Measurements from ENCODE around the gene GFPT2. TPM values are rescaled to one million over a fixed set of nuclear protein-coding genes. Genes with fewer than 3 reads are reported as not detected.

GFPT2 gene
- total RNA-seq, 1 experiment from 2014 or later = 0.82 TPM

DNA sequence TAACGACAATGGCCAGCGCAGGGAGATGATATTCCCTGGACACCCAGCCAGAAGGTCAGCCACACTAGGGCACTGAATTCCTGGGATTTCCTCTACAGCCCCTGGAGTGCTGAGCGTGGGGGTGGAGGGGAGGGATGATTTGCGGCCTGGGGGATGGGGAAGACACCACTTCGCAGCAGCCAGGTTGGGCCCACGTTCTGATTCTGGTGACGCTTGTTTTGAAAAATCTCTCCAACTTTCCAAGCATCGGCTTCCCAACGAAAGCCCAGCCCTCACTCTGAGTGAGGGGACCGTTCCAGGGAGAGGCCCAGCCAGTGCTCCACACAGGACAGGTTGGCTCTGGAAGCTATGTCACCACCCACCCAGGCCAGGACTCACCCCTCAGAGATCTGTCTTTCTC lies 5.4 kb downstream of the GFPT2 start:
- H3K4me1 ChIP-seq (ENCODE audit: insufficient read depth, low read length, poor library complexity, severe bottlenecking) = peaks cover 9% of the 10 kb centered on the region
- BruUV-seq (replicated peaks) = no TSS peak
- TF ChIP-seq, protein P1, sequence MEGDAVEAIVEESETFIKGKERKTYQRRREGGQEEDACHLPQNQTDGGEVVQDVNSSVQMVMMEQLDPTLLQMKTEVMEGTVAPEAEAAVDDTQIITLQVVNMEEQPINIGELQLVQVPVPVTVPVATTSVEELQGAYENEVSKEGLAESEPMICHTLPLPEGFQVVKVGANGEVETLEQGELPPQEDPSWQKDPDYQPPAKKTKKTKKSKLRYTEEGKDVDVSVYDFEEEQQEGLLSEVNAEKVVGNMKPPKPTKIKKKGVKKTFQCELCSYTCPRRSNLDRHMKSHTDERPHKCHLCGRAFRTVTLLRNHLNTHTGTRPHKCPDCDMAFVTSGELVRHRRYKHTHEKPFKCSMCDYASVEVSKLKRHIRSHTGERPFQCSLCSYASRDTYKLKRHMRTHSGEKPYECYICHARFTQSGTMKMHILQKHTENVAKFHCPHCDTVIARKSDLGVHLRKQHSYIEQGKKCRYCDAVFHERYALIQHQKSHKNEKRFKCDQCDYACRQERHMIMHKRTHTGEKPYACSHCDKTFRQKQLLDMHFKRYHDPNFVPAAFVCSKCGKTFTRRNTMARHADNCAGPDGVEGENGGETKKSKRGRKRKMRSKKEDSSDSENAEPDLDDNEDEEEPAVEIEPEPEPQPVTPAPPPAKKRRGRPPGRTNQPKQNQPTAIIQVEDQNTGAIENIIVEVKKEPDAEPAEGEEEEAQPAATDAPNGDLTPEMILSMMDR (conservative IDR thresholded peaks at IDR 0.05; ENCODE audit: low read depth, low read length) = no peak
- TF ChIP-seq EZH2 (IDR thresholded peaks at IDR 0.05; ENCODE audit: borderline replicate concordance, low read depth, low read length, poor library complexity, severe bottlenecking) = no peak
- intact Hi-C loops (cut with micrococcal nuclease; ENCODE audit: unreplicated experiment) = no loop called here
- ChIA-PET CTCF (no interaction called here), POLR2A (ENCODE audit: low non-redundant PET) (no interaction called here)
- no peak for DNase-seq (ENCODE audit: low spot score)
- H3K4me3 ChIP-seq (ENCODE audit: low read depth, low read length, poor library complexity, severe bottlenecking) = no peak overlapping the region
- H3K36me3 ChIP-seq (ENCODE audit: insufficient read depth, low read length, poor library complexity, severe bottlenecking) = no peaks in the 10 kb centered on the region
- no peaks in the 10 kb centered on the region for H3K9me3 ChIP-seq (ENCODE audit: low read depth, low read length, poor library complexity, severe bottlenecking)
- peaks cover 12% of the 10 kb centered on the region for H3K27me3 ChIP-seq (replicated peaks; ENCODE audit: insufficient read depth, low read depth, low read length, poor library complexity)
- no peak overlapping the region for H3K27ac ChIP-seq (ENCODE audit: low read depth, low read length, poor library complexity, severe bottlenecking)

DNA sequence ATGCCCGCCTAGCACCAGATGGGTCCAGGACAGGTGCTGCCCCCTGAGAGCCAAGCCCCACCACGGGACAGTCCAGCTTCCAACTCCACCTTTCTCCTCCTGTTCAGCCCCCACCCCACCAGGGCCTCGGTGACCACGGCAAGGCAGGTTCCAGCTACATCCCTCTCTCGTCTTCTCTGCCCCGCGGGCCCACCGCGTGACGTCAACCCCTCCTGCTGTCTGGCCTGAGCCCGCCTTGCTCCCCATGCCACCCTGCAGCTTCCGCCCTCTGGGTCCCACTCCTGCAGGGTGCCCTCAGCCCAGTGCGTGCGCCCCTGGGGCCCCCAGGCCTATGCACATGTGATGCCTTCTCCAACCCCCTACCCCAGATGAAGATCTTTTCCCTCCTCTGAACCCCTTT lies 6.8 kb downstream of the GFPT2 start:
- CTCF ChIA-PET = no interaction called here
- no peaks in the 10 kb centered on the region for H3K36me3 ChIP-seq (ENCODE audit: insufficient read depth, low read length, poor library complexity, severe bottlenecking)
- no TSS peak for BruUV-seq (replicated peaks)
- DNase-seq (ENCODE audit: low spot score) = no peak
- no peak for TF ChIP-seq EZH2 (IDR thresholded peaks at IDR 0.05; ENCODE audit: borderline replicate concordance, low read depth, low read length, poor library complexity, severe bottlenecking)
- TF ChIP-seq, protein P1 (conservative IDR thresholded peaks at IDR 0.05; ENCODE audit: low read depth, low read length) = no peak
- H3K4me3 ChIP-seq (ENCODE audit: low read depth, low read length, poor library complexity, severe bottlenecking) = no peak overlapping the region
- intact Hi-C loops (cut with micrococcal nuclease; ENCODE audit: unreplicated experiment) = no loop called here
- POLR2A ChIA-PET (ENCODE audit: low non-redundant PET) = no interaction called here
- no peaks in the 10 kb centered on the region for H3K27me3 ChIP-seq (replicated peaks; ENCODE audit: insufficient read depth, low read depth, low read length, poor library complexity)
- no peaks in the 10 kb centered on the region for H3K9me3 ChIP-seq (ENCODE audit: low read depth, low read length, poor library complexity, severe bottlenecking)
- H3K4me1 ChIP-seq (ENCODE audit: insufficient read depth, low read length, poor library complexity, severe bottlenecking) = peaks cover 6% of the 10 kb centered on the region
- no peak overlapping the region for H3K27ac ChIP-seq (ENCODE audit: low read depth, low read length, poor library complexity, severe bottlenecking)

DNA sequence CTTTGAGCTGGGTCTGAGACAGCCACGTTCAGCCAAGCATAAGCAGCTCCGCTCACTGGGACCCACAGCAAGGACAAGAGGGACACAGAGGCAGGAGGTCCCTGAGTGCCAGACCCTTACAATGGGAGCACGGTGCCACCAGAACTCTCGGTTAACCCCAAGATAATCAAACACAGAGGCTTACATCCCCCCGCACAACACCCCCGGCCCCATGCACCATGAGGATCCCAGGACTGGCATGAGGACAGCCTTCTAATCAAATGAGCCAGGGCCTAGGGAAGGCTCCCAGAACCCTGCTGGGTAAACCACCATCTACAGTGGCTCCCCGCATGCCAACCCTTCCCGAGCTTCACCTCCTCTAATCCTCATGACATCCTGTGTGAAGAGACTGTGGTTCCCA lies 7.4 kb downstream of the GFPT2 start:
- TF ChIP-seq, protein P1 (conservative IDR thresholded peaks at IDR 0.05; ENCODE audit: low read depth, low read length) = no peak
- no peak for TF ChIP-seq EZH2 (IDR thresholded peaks at IDR 0.05; ENCODE audit: borderline replicate concordance, low read depth, low read length, poor library complexity, severe bottlenecking)
- Histone ChIP-seq H3K27me3 (replicated peaks; ENCODE audit: insufficient read depth, low read depth, low read length, poor library complexity) (no peaks in the 10 kb centered on the region), H3K27ac (ENCODE audit: low read depth, low read length, poor library complexity, severe bottlenecking) (no peak overlapping the region), H3K4me3 (ENCODE audit: low read depth, low read length, poor library complexity, severe bottlenecking) (no peak overlapping the region), H3K36me3 (ENCODE audit: insufficient read depth, low read length, poor library complexity, severe bottlenecking) (no peaks in the 10 kb centered on the region), H3K4me1 (ENCODE audit: insufficient read depth, low read length, poor library complexity, severe bottlenecking) (peaks cover 6% of the 10 kb centered on the region), H3K9me3 (ENCODE audit: low read depth, low read length, poor library complexity, severe bottlenecking) (no peaks in the 10 kb centered on the region)
- intact Hi-C loops (cut with micrococcal nuclease; ENCODE audit: unreplicated experiment) = no loop called here
- no peak for DNase-seq (ENCODE audit: low spot score)
- ChIA-PET CTCF (no interaction called here), POLR2A (ENCODE audit: low non-redundant PET) (no interaction called here)
- BruUV-seq (replicated peaks) = no TSS peak

Data from A673 (cell line).